Measurements from ENCODE around the gene TSBP1. TPM values are rescaled to one million over a fixed set of nuclear protein-coding genes. Genes with fewer than 3 reads are reported as not detected.
A peak's percentile ranks its signal among the peaks of the same experiment; 100 is the strongest.

The TSBP1 gene
- total and polyA plus RNA-seq, 2 of the 13 experiments (the other 11 are each of a cell fraction or from before 2014, with no cell fraction given), result not detected

DNA sequence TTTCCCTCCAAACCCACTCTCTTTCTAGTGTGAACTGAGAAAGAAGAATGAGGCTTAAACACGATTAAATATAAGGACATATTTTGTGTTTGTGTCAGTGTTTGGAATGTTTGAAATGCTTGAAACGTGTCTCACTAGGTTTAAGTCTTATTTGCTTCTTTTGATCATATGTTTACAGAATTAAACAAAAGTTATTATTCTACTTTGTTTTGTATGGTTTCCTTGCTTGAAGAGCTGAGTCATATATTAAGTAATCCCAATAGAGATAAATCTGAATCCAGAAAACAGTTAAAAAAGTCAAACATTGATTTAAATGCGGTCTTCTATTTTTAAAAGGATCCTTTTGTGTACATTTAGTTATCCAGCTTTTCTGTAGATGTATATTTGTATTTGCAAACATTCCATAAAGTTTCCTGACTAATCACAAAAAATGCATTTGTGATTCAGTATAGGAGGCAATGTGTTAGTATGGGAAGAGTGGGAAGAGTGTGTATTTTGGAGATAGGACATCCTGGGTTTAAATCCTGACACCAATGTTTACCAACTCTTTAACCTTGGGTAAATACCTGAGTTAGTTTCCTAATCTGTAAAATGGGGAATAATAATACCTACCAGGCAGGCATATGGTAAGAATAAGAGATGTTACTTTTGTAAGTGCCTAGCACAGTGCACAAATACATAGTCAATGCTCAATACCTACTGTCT is 72.9 kb downstream of the TSBP1 start (continued):
- TF ChIP-seq, protein P1, sequence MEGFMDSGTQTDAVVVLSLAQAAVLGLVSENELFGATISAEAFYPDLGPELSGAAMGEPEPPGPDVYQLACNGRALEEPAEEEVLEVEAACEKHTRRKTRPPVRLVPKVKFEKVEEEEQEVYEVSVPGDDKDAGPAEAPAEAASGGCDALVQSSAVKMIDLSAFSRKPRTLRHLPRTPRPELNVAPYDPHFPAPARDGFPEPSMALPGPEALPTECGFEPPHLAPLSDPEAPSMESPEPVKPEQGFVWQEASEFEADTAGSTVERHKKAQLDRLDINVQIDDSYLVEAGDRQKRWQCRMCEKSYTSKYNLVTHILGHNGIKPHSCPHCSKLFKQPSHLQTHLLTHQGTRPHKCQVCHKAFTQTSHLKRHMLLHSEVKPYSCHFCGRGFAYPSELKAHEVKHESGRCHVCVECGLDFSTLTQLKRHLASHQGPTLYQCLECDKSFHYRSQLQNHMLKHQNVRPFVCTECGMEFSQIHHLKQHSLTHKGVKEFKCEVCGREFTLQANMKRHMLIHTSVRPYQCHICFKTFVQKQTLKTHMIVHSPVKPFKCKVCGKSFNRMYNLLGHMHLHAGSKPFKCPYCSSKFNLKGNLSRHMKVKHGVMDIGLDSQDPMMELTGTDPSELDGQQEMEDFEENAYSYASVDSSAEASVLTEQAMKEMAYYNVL (CRISPR knock-in tag; IDR thresholded peaks at IDR 0.05; ENCODE audit: borderline replicate concordance), result no peak
- TF ChIP-seq, protein P2, sequence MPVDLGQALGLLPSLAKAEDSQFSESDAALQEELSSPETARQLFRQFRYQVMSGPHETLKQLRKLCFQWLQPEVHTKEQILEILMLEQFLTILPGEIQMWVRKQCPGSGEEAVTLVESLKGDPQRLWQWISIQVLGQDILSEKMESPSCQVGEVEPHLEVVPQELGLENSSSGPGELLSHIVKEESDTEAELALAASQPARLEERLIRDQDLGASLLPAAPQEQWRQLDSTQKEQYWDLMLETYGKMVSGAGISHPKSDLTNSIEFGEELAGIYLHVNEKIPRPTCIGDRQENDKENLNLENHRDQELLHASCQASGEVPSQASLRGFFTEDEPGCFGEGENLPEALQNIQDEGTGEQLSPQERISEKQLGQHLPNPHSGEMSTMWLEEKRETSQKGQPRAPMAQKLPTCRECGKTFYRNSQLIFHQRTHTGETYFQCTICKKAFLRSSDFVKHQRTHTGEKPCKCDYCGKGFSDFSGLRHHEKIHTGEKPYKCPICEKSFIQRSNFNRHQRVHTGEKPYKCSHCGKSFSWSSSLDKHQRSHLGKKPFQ (CRISPR knock-in tag; IDR thresholded peaks at IDR 0.05; ENCODE audit: insufficient replicate concordance), result peak; percentile 32
- TF ChIP-seq MAFK (conservative IDR thresholded peaks at IDR 0.05 in 1 of 2, IDR thresholded peaks at IDR 0.05 in 1 of 2; ENCODE audit: low read length in 2 of 2), result peak in 1 of 2 experiments; percentile 31; a peak in 1 of 4 replicates
- TF ChIP-seq, protein P3, sequence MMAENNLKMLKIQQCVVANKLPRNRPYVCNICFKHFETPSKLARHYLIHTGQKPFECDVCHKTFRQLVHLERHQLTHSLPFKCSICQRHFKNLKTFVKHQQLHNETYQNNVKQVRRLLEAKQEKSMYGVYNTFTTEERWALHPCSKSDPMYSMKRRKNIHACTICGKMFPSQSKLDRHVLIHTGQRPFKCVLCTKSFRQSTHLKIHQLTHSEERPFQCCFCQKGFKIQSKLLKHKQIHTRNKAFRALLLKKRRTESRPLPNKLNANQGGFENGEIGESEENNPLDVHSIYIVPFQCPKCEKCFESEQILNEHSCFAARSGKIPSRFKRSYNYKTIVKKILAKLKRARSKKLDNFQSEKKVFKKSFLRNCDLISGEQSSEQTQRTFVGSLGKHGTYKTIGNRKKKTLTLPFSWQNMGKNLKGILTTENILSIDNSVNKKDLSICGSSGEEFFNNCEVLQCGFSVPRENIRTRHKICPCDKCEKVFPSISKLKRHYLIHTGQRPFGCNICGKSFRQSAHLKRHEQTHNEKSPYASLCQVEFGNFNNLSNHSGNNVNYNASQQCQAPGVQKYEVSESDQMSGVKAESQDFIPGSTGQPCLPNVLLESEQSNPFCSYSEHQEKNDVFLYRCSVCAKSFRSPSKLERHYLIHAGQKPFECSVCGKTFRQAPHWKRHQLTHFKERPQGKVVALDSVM (CRISPR knock-in tag; IDR thresholded peaks at IDR 0.05), result no peak
- TF ChIP-seq, protein P4, sequence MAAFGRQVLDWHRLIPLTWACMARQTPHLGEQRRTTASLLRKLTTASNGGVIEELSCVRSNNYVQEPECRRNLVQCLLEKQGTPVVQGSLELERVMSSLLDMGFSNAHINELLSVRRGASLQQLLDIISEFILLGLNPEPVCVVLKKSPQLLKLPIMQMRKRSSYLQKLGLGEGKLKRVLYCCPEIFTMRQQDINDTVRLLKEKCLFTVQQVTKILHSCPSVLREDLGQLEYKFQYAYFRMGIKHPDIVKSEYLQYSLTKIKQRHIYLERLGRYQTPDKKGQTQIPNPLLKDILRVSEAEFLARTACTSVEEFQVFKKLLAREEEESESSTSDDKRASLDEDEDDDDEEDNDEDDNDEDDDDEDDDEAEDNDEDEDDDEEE (CRISPR knock-in tag; IDR thresholded peaks at IDR 0.05), result no peak
- no peak for TF ChIP-seq YEATS4 (CRISPR knock-in tag; IDR thresholded peaks at IDR 0.05; ENCODE audit: borderline replicate concordance)
- TF ChIP-seq BORCS8-MEF2B (CRISPR knock-in tag; IDR thresholded peaks at IDR 0.05), result no peak
- TF ChIP-seq ZNF432 (CRISPR knock-in tag; IDR thresholded peaks at IDR 0.05; ENCODE audit: borderline replicate concordance), result no peak
- no peak for TF ChIP-seq IRX3 (CRISPR knock-in tag; IDR thresholded peaks at IDR 0.05; ENCODE audit: borderline replicate concordance, low read depth)
- TF ChIP-seq, protein P5, sequence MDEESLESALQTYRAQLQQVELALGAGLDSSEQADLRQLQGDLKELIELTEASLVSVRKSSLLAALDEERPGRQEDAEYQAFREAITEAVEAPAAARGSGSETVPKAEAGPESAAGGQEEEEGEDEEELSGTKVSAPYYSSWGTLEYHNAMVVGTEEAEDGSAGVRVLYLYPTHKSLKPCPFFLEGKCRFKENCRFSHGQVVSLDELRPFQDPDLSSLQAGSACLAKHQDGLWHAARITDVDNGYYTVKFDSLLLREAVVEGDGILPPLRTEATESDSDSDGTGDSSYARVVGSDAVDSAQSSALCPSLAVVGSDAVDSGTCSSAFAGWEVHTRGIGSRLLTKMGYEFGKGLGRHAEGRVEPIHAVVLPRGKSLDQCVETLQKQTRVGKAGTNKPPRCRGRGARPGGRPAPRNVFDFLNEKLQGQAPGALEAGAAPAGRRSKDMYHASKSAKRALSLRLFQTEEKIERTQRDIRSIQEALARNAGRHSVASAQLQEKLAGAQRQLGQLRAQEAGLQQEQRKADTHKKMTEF (CRISPR knock-in tag; IDR thresholded peaks at IDR 0.05), result peak; percentile 41; the same call in 1 of the 2 replicates
- no peak for TF ChIP-seq AKAP8 (CRISPR knock-in tag; IDR thresholded peaks at IDR 0.05)
- TF ChIP-seq ATF1 (CRISPR knock-in tag; IDR thresholded peaks at IDR 0.05), result no peak
- peak; percentile 12; the same call in 1 of the 2 replicates for TF ChIP-seq FOSL2 (CRISPR knock-in tag; IDR thresholded peaks at IDR 0.05)
- TF ChIP-seq MED1 (CRISPR knock-in tag; IDR thresholded peaks at IDR 0.05), result 0 out of 2 replicates have a peak, but pooled peaks have one; percentile 30
- TF ChIP-seq POLR2G (IDR thresholded peaks at IDR 0.05; ENCODE audit: low read depth, low read length), result no peak
- TF ChIP-seq DNMT1 (CRISPR knock-in tag; IDR thresholded peaks at IDR 0.05), result no peak
- peak; percentile 86 for TF ChIP-seq ZNF629 (CRISPR knock-in tag; conservative IDR thresholded peaks at IDR 0.05)
- TF ChIP-seq ZNF530 (CRISPR knock-in tag; IDR thresholded peaks at IDR 0.05; ENCODE audit: low read depth), result no peak
- TF ChIP-seq MIXL1 (CRISPR knock-in tag; IDR thresholded peaks at IDR 0.05), result no peak
- no peak for TF ChIP-seq TAF15 (IDR thresholded peaks at IDR 0.05; ENCODE audit: low read depth, low read length, poor library complexity, severe bottlenecking)

All from HepG2 (cell line).